ENCODE measurements around the gene ARID2. TPM values are rescaled to one million over a fixed set of nuclear protein-coding genes. Genes with fewer than 3 reads are reported as not detected.

ARID2 gene
- total and polyA plus RNA-seq, 9 of the 15 experiments (the other 6 are each of a cell fraction or from before 2014, with no cell fraction given): 13.4 to 41.6 (median 29.4) TPM

DNA sequence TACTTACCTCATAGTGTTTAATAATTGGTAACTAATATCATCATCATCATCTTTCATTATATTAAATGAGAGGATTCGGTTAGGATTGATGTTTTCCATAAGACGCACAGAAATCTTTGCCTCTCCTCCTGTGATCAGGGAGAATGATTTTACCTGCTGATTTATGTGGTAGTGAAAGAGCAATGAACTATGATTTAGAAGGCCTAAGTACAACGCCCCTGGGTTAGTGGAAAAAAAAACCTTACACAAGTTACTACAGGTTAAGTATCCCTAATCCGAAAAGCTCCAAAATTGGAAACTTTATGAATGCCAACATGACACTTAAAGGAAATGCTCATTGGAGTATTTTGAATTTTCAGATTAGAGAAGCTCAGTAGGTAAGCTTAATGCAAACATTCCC lies 55.8 kb downstream of the ARID2 start:
- POLR2A ChIA-PET: interaction anchor here (0.6 to 0.8 kb wide), 2 partner anchors 9 to 915 kb away, joined by 3 read pairs; no protein-coding TSS in a partner anchor
- no peak for FAIRE-seq
- H3K27ac ChIP-seq (ENCODE audit: extremely low read depth, low read depth, low read length): no peak overlapping the region
- H3K4me3 ChIP-seq: no peak overlapping the region
- WGBS (ENCODE audit: insufficient coverage, low coverage, missing lambda C conversion rate): 89% methylated on average over 4 of the region's 4 CpGs
- no peak overlapping the region for H2AFZ ChIP-seq (ENCODE audit: low read depth, low read length)
- in situ Hi-C loops (cut with MboI): no loop called here
- no peaks in the 10 kb centered on the region for H3K9me1 ChIP-seq (ENCODE audit: control insufficient read depth, insufficient read depth, low read length)
- no peaks in the 10 kb centered on the region for H4K20me1 ChIP-seq (replicated peaks; ENCODE audit: control insufficient read depth, insufficient read depth, low read length)
- DNase-seq (ENCODE audit: extremely low read depth in 1 of 4, low spot score in 3 of 4): no peak
- H3K9me3 ChIP-seq (replicated peaks; ENCODE audit: control insufficient read depth, insufficient read depth, low read depth, low read length): no peaks in the 10 kb centered on the region
- H3K27me3 ChIP-seq (ENCODE audit: control insufficient read depth in 2 of 2, insufficient read depth in 2 of 2, low read length in 2 of 2): no peaks in the 10 kb centered on the region
- ATAC-seq: no peak
- no peaks in the 10 kb centered on the region for H3K4me1 ChIP-seq (replicated peaks in 1 of 2; ENCODE audit: control insufficient read depth in 2 of 2, insufficient read depth in 2 of 2, low read length in 2 of 2)
- H3K4me2 ChIP-seq (ENCODE audit: insufficient read depth, low read length): no peak overlapping the region
- CTCF ChIA-PET (ENCODE audit: low intra/inter-chr PET ratio): no interaction called here
- no TSS peak for BruUV-seq (replicated peaks)
- TF ChIP-seq SRSF3 (IDR thresholded peaks at IDR 0.05; ENCODE audit: insufficient read depth, low read length) (no peak), ZNF764 (CRISPR knock-in tag; IDR thresholded peaks at IDR 0.05; ENCODE audit: low read depth) (no peak), SMARCE1 (IDR thresholded peaks at IDR 0.05) (no peak), POLR2H (tag; IDR thresholded peaks at IDR 0.05; ENCODE audit: low read depth) (no peak), ELF1 (tag; IDR thresholded peaks at IDR 0.05) (no peak), TRIM28 (IDR thresholded peaks at IDR 0.05) (no peak)
- H3K36me3 ChIP-seq (ENCODE audit: control insufficient read depth, insufficient read depth, low read length): no peaks in the 10 kb centered on the region
- intact Hi-C loops (cut with micrococcal nuclease): no loop called here
- H3K9ac ChIP-seq (ENCODE audit: insufficient read depth in 1 of 2, low read depth in 2 of 2, low read length in 2 of 2): no peak overlapping the region
- peaks cover 28% of the 10 kb centered on the region; the same call in 2 of the 3 replicates for H3K79me2 ChIP-seq (ENCODE audit: control insufficient read depth, insufficient read depth, low read length)

GRCh38 chr12:45789025-45789424 lies 59.5 kb downstream of the ARID2 start:
- H3K27me3 ChIP-seq (ENCODE audit: control insufficient read depth in 2 of 2, insufficient read depth in 2 of 2, low read length in 2 of 2): no peaks in the 10 kb centered on the region
- BruUV-seq (replicated peaks): no TSS peak
- intact Hi-C loops (cut with micrococcal nuclease) (no loop called here), in situ Hi-C loops (cut with MboI) (no loop called here)
- ATAC-seq: no peak
- H3K9me3 ChIP-seq (replicated peaks; ENCODE audit: control insufficient read depth, insufficient read depth, low read depth, low read length): no peaks in the 10 kb centered on the region
- H3K4me1 ChIP-seq (replicated peaks in 1 of 2; ENCODE audit: control insufficient read depth in 2 of 2, insufficient read depth in 2 of 2, low read length in 2 of 2): no peaks in the 10 kb centered on the region
- no peaks in the 10 kb centered on the region for H3K36me3 ChIP-seq (ENCODE audit: control insufficient read depth, insufficient read depth, low read length)
- DNase-seq (ENCODE audit: extremely low read depth in 1 of 4, low spot score in 3 of 4): no peak
- no peak overlapping the region for H3K9ac ChIP-seq (ENCODE audit: insufficient read depth in 1 of 2, low read depth in 2 of 2, low read length in 2 of 2)
- no peak overlapping the region for H3K4me3 ChIP-seq
- H4K20me1 ChIP-seq (replicated peaks; ENCODE audit: control insufficient read depth, insufficient read depth, low read length): no peaks in the 10 kb centered on the region
- no peak overlapping the region for H2AFZ ChIP-seq (ENCODE audit: low read depth, low read length)
- TF ChIP-seq, protein P1, sequence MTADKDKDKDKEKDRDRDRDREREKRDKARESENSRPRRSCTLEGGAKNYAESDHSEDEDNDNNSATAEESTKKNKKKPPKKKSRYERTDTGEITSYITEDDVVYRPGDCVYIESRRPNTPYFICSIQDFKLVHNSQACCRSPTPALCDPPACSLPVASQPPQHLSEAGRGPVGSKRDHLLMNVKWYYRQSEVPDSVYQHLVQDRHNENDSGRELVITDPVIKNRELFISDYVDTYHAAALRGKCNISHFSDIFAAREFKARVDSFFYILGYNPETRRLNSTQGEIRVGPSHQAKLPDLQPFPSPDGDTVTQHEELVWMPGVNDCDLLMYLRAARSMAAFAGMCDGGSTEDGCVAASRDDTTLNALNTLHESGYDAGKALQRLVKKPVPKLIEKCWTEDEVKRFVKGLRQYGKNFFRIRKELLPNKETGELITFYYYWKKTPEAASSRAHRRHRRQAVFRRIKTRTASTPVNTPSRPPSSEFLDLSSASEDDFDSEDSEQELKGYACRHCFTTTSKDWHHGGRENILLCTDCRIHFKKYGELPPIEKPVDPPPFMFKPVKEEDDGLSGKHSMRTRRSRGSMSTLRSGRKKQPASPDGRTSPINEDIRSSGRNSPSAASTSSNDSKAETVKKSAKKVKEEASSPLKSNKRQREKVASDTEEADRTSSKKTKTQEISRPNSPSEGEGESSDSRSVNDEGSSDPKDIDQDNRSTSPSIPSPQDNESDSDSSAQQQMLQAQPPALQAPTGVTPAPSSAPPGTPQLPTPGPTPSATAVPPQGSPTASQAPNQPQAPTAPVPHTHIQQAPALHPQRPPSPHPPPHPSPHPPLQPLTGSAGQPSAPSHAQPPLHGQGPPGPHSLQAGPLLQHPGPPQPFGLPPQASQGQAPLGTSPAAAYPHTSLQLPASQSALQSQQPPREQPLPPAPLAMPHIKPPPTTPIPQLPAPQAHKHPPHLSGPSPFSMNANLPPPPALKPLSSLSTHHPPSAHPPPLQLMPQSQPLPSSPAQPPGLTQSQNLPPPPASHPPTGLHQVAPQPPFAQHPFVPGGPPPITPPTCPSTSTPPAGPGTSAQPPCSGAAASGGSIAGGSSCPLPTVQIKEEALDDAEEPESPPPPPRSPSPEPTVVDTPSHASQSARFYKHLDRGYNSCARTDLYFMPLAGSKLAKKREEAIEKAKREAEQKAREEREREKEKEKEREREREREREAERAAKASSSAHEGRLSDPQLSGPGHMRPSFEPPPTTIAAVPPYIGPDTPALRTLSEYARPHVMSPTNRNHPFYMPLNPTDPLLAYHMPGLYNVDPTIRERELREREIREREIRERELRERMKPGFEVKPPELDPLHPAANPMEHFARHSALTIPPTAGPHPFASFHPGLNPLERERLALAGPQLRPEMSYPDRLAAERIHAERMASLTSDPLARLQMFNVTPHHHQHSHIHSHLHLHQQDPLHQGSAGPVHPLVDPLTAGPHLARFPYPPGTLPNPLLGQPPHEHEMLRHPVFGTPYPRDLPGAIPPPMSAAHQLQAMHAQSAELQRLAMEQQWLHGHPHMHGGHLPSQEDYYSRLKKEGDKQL (CRISPR knock-in tag; IDR thresholded peaks at IDR 0.05; ENCODE audit: borderline replicate concordance): no peak
- no peak for TF ChIP-seq CBFA2T3 (IDR thresholded peaks at IDR 0.05)
- no peak for TF ChIP-seq TEAD1 (CRISPR knock-in tag; IDR thresholded peaks at IDR 0.05)
- no peak for TF ChIP-seq TCF3 (CRISPR knock-in tag; IDR thresholded peaks at IDR 0.05)
- TF ChIP-seq RAD51 (IDR thresholded peaks at IDR 0.05; ENCODE audit: borderline replicate concordance, low read depth): no peak
- TF ChIP-seq SMARCC2 (IDR thresholded peaks at IDR 0.05; ENCODE audit: low read depth): no peak
- TF ChIP-seq PTBP1 (IDR thresholded peaks at IDR 0.05; ENCODE audit: low read depth, low read length): no peak
- no peak for TF ChIP-seq CHCHD3 (CRISPR knock-in tag; IDR thresholded peaks at IDR 0.05)
- peaks cover 50% of the 10 kb centered on the region for H3K79me2 ChIP-seq (ENCODE audit: control insufficient read depth, insufficient read depth, low read length)
- H3K9me1 ChIP-seq (ENCODE audit: control insufficient read depth, insufficient read depth, low read length): no peaks in the 10 kb centered on the region
- no peak overlapping the region for H3K27ac ChIP-seq (ENCODE audit: extremely low read depth, low read depth, low read length)
- no peak overlapping the region for H3K4me2 ChIP-seq (ENCODE audit: insufficient read depth, low read length)
- ChIA-PET CTCF (ENCODE audit: low intra/inter-chr PET ratio) (no interaction called here), POLR2A (no interaction called here)
- FAIRE-seq: no peak
